PC-9 (cell line): ENCODE data around the gene SBF2. TPM values are rescaled to one million over a fixed set of nuclear protein-coding genes. Genes with fewer than 3 reads are reported as not detected.
"Not testable (repeated sequence)": the region's sequence is repeated elsewhere in the genome, so short reads cannot be mapped to it uniquely, and the experiment has no call there.

ENCODE experiments used
- BruUV-seq: library from RNA; stranded (reverse); fragments of 400-500 nt; replicated peaks from 2 replicates; lab custom pipeline; 2021; lab: Mats Ljungman, UMichigan
- CTCF ChIA-PET: fragments of 300-600 bp; sonication (Branson Sonifier 250); formaldehyde crosslinking; loops from one replicate; lab custom pipeline; 2022; ENCODE audit warnings: antibody characterized with exemption; lab: Charles Lee
- POLR2A ChIA-PET: fragments of 300-600 bp; sonication (Branson Sonifier 250); formaldehyde crosslinking; loops from one replicate; lab custom pipeline; 2022; ENCODE audit warnings: antibody characterized with exemption; ENCODE audit not compliant: unreplicated experiment; lab: Charles Lee
- DNase-seq, 2 experiments: peaks; one replicate each; pipeline versions ENCODE4 v3.0.0 to v3.0.0-alpha.2; 2015 to 2022; ENCODE audit warnings: mixed read lengths in 1 of 2
- H2AFZ ChIP-seq: fragments of 200-600 bp; sonication (generic); 2 replicates; pipeline ENCODE4 v1.8.1; 2017; ENCODE audit warnings: antibody characterized with exemption
- H3F3A ChIP-seq: fragments of 200-600 bp; sonication (generic); 2 replicates; pipeline ENCODE4 v1.8.1; 2017; ENCODE audit warnings: antibody characterized with exemption, mild to moderate bottlenecking, low read depth; ENCODE audit not compliant: insufficient read depth
- H3K27ac ChIP-seq: fragments of 200-600 bp; sonication (generic); 2 replicates; pipeline ENCODE4 v1.6.1; 2016; ENCODE audit warnings: mixed run types
- H3K27me3 ChIP-seq: fragments of 200-600 bp; sonication (generic); 2 replicates; pipeline ENCODE4 v1.6.1; 2016; ENCODE audit warnings: low read depth, mixed run types; ENCODE audit not compliant: insufficient read depth
- H3K36me3 ChIP-seq: fragments of 200-600 bp; sonication (generic); 2 replicates; pipeline ENCODE4 v1.6.1; 2016; ENCODE audit warnings: low read depth, mixed run types
- H3K4me1 ChIP-seq: fragments of 200-600 bp; sonication (generic); replicated peaks from 2 replicates; pipeline ENCODE4 v1.6.1; 2016; ENCODE audit warnings: mixed run types; ENCODE audit not compliant: insufficient read depth
- H3K4me2 ChIP-seq: fragments of 200-600 bp; sonication (generic); 2 replicates; pipeline ENCODE4 v1.6.1; 2017; ENCODE audit warnings: mixed run types
- H3K4me3 ChIP-seq: fragments of 200-600 bp; sonication (generic); 2 replicates; pipeline ENCODE4 v1.6.1; 2016; ENCODE audit warnings: mixed run types
- H3K79me2 ChIP-seq: fragments of 200-600 bp; sonication (generic); 2 replicates; pipeline ENCODE4 v1.6.1; 2017; ENCODE audit warnings: low read depth, mixed run types
- H3K9me2 ChIP-seq: fragments of 200-600 bp; sonication (generic); 2 replicates; pipeline ENCODE4 v1.8.1; 2017; ENCODE audit warnings: mild to moderate bottlenecking; ENCODE audit not compliant: insufficient read depth
- H3K9me3 ChIP-seq: fragments of 200-600 bp; sonication (generic); 2 replicates; pipeline ENCODE4 v1.8.1; 2016; ENCODE audit warnings: low read depth; ENCODE audit not compliant: insufficient read depth
- H4K20me1 ChIP-seq: fragments of 200-600 bp; sonication (generic); 2 replicates; pipeline ENCODE4 v1.8.1; 2017; ENCODE audit not compliant: insufficient read depth
- EZH2 ChIP-seq: fragments of 200-600 bp; sonication (generic); IDR thresholded peaks from 2 replicates; pipeline ENCODE4 v1.8.0; 2017; ENCODE audit warnings: antibody characterized with exemption, low read depth
- intact Hi-C: fragments of 100-400 bp; cut with micrococcal nuclease; formaldehyde crosslinking; loops from one replicate; pipeline ENCODE4 v1.10.0; 2022; ENCODE audit not compliant: unreplicated experiment
- total RNA-seq: library from RNA; stranded (reverse); gene quantifications from 2 replicates; pipeline ENCODE4 v1.2.3, GENCODE V29; 2021
- TF ChIP-seq, protein P1 (sequence below): fragments of 200-600 bp; sonication (generic); conservative IDR thresholded peaks from 2 replicates; pipeline ENCODE4 v1.6.1; 2017; ENCODE audit warnings: mixed run types, antibody characterized with exemption, mild to moderate bottlenecking, moderate library complexity

The SBF2 gene
- total RNA-seq, 1 experiment from 2014 or later = 18.6 TPM

DNA sequence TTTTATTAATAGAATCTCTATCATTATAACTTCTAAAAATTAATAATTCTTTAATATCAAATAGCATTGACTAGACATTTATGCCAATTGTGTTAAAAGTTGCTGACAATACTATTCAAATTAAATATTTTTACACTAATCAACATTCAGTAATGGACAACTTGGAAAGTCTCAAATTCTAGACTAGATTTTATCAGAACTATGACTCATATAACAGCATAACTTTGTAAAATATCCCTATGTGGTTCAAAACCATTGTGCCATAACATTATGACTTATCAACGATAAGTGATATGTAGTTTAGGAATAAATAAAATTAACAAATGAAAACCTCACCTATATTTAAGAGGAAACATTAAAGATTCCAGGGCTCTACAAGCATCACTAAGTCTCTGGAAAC, 291.8 kb downstream of the SBF2 start:
- no peaks in the 10 kb centered on the region for H4K20me1 ChIP-seq
- H3K27ac ChIP-seq = no peak overlapping the region
- no peaks in the 10 kb centered on the region for H3K27me3 ChIP-seq
- TF ChIP-seq, protein P1, sequence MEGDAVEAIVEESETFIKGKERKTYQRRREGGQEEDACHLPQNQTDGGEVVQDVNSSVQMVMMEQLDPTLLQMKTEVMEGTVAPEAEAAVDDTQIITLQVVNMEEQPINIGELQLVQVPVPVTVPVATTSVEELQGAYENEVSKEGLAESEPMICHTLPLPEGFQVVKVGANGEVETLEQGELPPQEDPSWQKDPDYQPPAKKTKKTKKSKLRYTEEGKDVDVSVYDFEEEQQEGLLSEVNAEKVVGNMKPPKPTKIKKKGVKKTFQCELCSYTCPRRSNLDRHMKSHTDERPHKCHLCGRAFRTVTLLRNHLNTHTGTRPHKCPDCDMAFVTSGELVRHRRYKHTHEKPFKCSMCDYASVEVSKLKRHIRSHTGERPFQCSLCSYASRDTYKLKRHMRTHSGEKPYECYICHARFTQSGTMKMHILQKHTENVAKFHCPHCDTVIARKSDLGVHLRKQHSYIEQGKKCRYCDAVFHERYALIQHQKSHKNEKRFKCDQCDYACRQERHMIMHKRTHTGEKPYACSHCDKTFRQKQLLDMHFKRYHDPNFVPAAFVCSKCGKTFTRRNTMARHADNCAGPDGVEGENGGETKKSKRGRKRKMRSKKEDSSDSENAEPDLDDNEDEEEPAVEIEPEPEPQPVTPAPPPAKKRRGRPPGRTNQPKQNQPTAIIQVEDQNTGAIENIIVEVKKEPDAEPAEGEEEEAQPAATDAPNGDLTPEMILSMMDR = no peak
- no peak for TF ChIP-seq EZH2
- no peak for DNase-seq
- no peaks in the 10 kb centered on the region for H3F3A ChIP-seq
- no peak overlapping the region for H2AFZ ChIP-seq
- CTCF ChIA-PET = no interaction called here
- intact Hi-C loops = no loop called here
- H3K9me3 ChIP-seq = no peaks in the 10 kb centered on the region
- H3K79me2 ChIP-seq = no peaks in the 10 kb centered on the region
- no peaks in the 10 kb centered on the region for H3K4me1 ChIP-seq
- no peak overlapping the region for H3K4me3 ChIP-seq
- no TSS peak for BruUV-seq
- no peaks in the 10 kb centered on the region for H3K36me3 ChIP-seq
- H3K9me2 ChIP-seq = no peaks in the 10 kb centered on the region
- H3K4me2 ChIP-seq = no peak overlapping the region
- POLR2A ChIA-PET = no interaction called here

DNA sequence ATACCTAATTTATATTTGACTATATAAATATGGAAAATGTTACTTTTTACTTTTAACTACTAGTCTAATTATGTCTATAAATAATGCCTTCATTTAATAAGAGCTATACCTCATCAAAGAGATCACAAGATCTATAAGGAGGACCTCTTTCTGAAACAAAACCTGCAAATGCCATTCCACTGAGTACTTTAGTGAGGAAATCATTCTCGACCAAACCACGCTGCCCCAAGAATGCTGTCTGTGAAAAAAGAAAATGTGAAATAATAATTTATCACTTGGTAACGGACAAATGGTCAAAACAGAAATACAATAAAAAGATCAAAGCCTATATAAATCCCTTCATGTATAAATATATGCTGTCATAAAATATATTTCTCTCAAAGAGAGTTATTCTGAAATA, 301.7 kb downstream of the SBF2 start:
- H3F3A ChIP-seq = no peaks in the 10 kb centered on the region
- no peaks in the 10 kb centered on the region for H4K20me1 ChIP-seq
- CTCF ChIA-PET = no interaction called here
- H3K36me3 ChIP-seq = no peaks in the 10 kb centered on the region
- H3K9me3 ChIP-seq = no peaks in the 10 kb centered on the region
- no peak for DNase-seq
- no peak overlapping the region for H3K4me2 ChIP-seq
- H2AFZ ChIP-seq = no peak overlapping the region
- TF ChIP-seq, protein P1 = no peak
- no peak for TF ChIP-seq EZH2
- BruUV-seq = no TSS peak
- H3K79me2 ChIP-seq = no peaks in the 10 kb centered on the region
- H3K9me2 ChIP-seq = no peaks in the 10 kb centered on the region
- POLR2A ChIA-PET = no interaction called here
- intact Hi-C loops = loop anchor here (10.0 kb wide), 1 partner anchor 312 kb away; the partner anchor contains the start of gene ADM
- H3K27ac ChIP-seq = no peak overlapping the region
- H3K4me1 ChIP-seq = no peaks in the 10 kb centered on the region
- H3K27me3 ChIP-seq = no peaks in the 10 kb centered on the region
- no peak overlapping the region for H3K4me3 ChIP-seq

DNA sequence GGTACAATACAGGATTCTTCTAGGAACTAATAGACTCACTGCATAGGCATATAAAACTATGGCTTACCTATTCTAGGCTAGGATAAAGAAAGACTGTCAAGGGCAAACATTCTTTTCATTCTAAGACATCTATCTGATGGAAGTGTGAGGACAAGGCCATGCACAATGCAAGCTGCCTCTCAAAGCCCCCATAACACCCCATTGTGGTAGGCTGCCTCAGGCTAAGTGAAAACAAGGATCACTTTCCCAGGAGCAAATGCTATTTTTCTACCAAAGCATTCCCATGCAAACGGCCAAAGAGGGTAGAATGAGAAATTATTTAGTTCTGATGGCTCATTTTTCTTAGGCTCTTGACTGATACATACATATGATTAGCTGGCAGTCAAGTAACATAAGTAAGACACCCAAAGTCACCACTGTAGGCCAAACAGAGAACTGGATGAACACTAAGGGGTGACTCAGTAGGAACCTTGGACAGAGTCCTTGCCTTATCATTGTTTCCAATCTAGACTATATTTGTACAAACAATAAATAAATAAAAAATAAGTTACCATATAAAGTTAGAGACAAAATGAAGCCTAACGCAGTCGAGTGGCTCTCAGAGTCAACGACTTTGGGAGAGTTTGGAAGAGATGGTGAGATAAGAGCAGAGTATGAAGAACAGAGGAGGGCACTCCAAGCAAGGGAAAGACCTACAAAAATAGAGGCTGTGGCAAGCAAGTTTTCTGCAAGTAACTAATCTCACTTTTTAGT, 303.6 kb downstream of the SBF2 start:
- no peak overlapping the region for H3K4me2 ChIP-seq
- no peaks in the 10 kb centered on the region for H3K9me3 ChIP-seq
- no peaks in the 10 kb centered on the region for H3K79me2 ChIP-seq
- H3K4me3 ChIP-seq = no peak overlapping the region
- H3K4me1 ChIP-seq = no peaks in the 10 kb centered on the region
- no peaks in the 10 kb centered on the region for H3F3A ChIP-seq
- TF ChIP-seq, protein P1 = no peak
- TF ChIP-seq EZH2 = no peak
- no TSS peak for BruUV-seq
- ChIA-PET POLR2A (no interaction called here), CTCF (no interaction called here)
- no peaks in the 10 kb centered on the region for H3K27me3 ChIP-seq
- intact Hi-C loops = loop anchor here (10.0 kb wide), 1 partner anchor 314 kb away; the partner anchor contains the start of gene ADM
- no peak overlapping the region for H2AFZ ChIP-seq
- DNase-seq = no peak
- H3K27ac ChIP-seq = no peak overlapping the region
- H3K36me3 ChIP-seq = no peaks in the 10 kb centered on the region
- H4K20me1 ChIP-seq = no peaks in the 10 kb centered on the region
- no peaks in the 10 kb centered on the region for H3K9me2 ChIP-seq

DNA sequence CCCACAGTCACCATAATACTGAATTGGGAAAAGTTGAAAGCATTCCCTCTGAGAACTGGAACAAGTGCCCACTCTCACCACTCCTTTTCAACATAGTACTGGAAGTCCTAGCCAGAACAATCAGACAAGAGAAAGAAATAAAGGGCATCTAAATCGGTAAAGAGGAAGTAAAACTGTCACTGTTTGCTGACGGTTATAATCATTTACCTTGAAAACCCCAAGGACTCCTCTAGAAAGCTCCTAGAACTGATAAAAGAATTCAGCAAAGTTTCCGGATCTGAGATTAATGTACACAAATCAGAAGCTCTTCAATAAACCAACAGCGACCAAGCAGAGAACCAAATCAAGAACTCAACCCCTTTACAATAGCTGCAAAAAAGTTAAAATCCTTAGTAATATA, 306.7 kb downstream of the SBF2 start:
- CTCF ChIA-PET, H3F3A ChIP-seq, H3K27me3 ChIP-seq, H3K9me3 ChIP-seq, H3K4me1 ChIP-seq, H3K79me2 ChIP-seq, H2AFZ ChIP-seq, H3K36me3 ChIP-seq, intact Hi-C loops, H4K20me1 ChIP-seq, H3K4me3 ChIP-seq, H3K4me2 ChIP-seq, H3K9me2 ChIP-seq, H3K27ac ChIP-seq, DNase-seq, POLR2A ChIA-PET, BruUV-seq: not testable (repeated sequence)
